GM12892 (cell line): ENCODE measurements around the gene FCRL4.

Experiments used
- DNase-seq: peaks from one replicate; pipeline ENCODE4 v3.0.0; 2011; ENCODE audit not compliant: insufficient read length
- FAIRE-seq: peaks from 2 replicates; lab custom pipeline; 2011; peaks lifted over from hg19 to GRCh38; lab: Jason Lieb, UNC
- POLR2A ChIP-seq: IDR thresholded peaks from 2 replicates; pipeline ENCODE4 v1.6.1; 2011; ENCODE audit warnings: low read depth, low read length, control low read depth
- POLR2AphosphoS5 ChIP-seq: IDR thresholded peaks from 2 replicates; pipeline ENCODE4 v1.6.1; 2011; ENCODE audit warnings: low read depth, low read length, control low read depth
- TAF1 ChIP-seq: IDR thresholded peaks from 2 replicates; pipeline ENCODE4 v1.6.1; 2011; ENCODE audit warnings: low read depth, mild to moderate bottlenecking, control low read depth, low read length, borderline replicate concordance

The FCRL4 gene

GRCh38 chr1:157542676-157543075 is 55.2 kb downstream of the FCRL4 start:
- TF ChIP-seq TAF1: no peak
- TF ChIP-seq POLR2AphosphoS5: no peak
- no peak for TF ChIP-seq POLR2A
- FAIRE-seq (no peak), DNase-seq (no peak)

GRCh38 chr1:157540852-157541251 is 57.0 kb downstream of the FCRL4 start:
- FAIRE-seq (no peak), DNase-seq (no peak)
- TF ChIP-seq POLR2A: no peak
- no peak for TF ChIP-seq POLR2AphosphoS5
- TF ChIP-seq TAF1: no peak

DNA sequence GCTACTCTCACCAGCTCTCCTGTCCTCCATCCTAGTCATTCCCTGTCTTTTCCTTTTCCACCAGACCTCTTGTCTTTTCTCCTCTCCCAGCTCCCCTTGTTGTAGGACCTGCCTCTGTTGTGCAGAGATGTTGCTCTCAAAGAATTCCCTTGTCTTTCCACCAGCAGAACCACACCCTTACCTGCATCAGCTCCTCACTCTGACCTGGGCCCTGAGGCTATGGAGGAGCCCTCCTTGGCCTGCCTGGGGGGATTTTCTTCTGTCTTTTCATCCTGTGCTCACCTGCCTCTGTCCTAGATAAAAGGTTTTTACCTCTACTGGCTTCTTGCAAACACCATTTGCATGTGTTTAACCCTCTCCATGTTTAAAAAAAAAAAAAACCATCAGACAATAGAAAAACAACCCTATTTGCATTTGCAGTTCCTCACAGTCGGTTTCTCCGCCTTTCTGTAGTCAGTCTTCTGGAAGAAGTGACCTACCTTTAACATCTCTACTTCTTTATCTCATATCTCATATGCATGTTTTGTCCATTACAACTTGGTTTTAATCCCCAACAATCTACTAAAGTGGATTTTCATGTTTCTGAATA is 57.6 kb downstream of the FCRL4 start:
- DNase-seq: no peak
- FAIRE-seq: no peak
- TF ChIP-seq TAF1: no peak

DNA sequence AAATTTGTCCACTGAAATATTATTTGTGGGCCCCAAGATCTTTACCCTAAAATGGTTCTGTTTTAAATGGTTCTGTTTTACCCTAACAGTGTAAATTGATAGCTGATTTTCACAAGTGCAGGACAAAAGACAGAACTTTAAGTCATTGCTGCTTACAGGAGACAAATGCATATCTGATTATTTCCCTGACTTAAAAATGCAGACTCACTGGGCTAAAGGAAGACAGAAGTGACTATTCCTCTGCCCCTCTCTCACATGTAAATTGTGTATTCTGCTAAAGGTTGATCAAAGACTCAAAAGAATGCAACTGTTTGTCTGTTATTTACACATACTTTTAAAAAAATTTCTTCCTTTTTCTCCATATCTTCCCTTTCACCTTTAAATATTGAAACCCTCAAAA is 58.3 kb downstream of the FCRL4 start:
- no peak for DNase-seq
- TF ChIP-seq TAF1: no peak
- no peak for TF ChIP-seq POLR2AphosphoS5
- no peak for TF ChIP-seq POLR2A
- FAIRE-seq: no peak

- DNase-seq (no peak), FAIRE-seq (no peak)
- TF ChIP-seq POLR2AphosphoS5: no peak
- no peak for TF ChIP-seq POLR2A
- TF ChIP-seq TAF1: no peak
These were observed 65.3 kb downstream of the FCRL4 start for GRCh38 chr1:157532569-157532968.

DNA sequence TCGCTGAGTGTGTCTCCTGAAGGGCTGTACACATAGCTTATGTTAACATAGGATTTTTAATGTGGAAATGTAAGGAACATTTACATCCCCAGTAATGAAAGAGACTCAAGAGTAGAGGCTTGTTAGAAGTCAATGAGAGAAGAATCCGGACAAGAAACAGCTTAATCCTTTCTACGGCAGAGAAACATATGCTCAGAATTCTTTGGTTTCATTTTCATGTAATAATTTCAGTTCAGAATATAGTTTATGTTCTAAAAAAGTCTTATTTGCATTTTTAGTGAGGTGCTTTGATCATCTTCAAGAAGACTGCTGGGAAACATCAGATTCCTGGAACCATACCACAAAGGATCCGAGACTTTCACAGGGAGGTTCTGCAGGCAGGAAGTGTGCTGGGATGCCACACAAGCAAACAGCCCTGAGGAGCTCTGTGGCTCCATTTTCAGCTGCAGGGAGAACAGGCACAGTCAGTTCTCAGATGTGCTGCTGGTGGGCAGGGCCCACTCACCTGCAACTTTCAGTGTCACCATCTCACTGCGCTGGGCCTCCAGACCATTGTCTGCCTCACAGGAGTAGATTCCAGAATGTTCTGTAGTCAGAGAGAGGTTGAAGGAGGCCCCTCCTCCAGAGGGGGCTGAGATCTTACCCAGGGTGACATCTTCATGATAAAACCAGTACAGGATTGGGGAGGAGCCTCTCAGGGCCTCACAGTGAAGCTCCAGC is 74.0 kb downstream of the FCRL4 start:
- FAIRE-seq: peak; percentile 98
- DNase-seq: no peak
- TF ChIP-seq POLR2A (no peak), TAF1 (0 out of 2 replicates have a peak, but pooled peaks have one; percentile 36), POLR2AphosphoS5 (no peak)
